SK-N-SH (cell line): ENCODE results near the gene CEP162. TPM values are rescaled to one million over a fixed set of nuclear protein-coding genes. Genes with fewer than 3 reads are reported as not detected.

Source experiments
- CTCF ChIA-PET: fragments of 300-600, 350-600 bp; formaldehyde crosslinking; extraction: SDS; loops from one replicate; lab custom pipeline; 2021; lab: Yijun Ruan, JAX
- POLR2A ChIA-PET: fragments of 350-600 bp; sonication (Branson Sonifier 250); formaldehyde crosslinking; extraction: SDS; loops from one replicate; lab custom pipeline; 2020; ENCODE audit warnings: antibody characterized with exemption, inconsistent platforms; lab: Yijun Ruan, JAX
- DNase-seq: peaks from one replicate; pipeline ENCODE4 v3.0.0; 2012
- H2AFZ ChIP-seq: fragments of 200-600 bp; sonication (generic); 2 replicates; pipeline ENCODE4 v1.8.1; 2016; ENCODE audit warnings: antibody characterized with exemption, mild to moderate bottlenecking, low read depth
- H3F3A ChIP-seq: fragments of 200-600 bp; sonication (generic); replicated peaks from 2 replicates; pipeline ENCODE3; 2016; ENCODE audit warnings: antibody characterized with exemption, mild to moderate bottlenecking; ENCODE audit not compliant: insufficient read depth
- H3K27ac ChIP-seq, 2 experiments: fragments of 200-500 bp in 1 of 2; fragments of 200-600 bp in 1 of 2; sonication (Bioruptor generic) in 1 of 2; sonication (generic), shearing (Covaris generic) in 1 of 2; 2 replicates each; pipeline versions ENCODE4 v1.5.1 to v1.6.1; 2014 to 2016; ENCODE audit warnings: low read depth in 2 of 2, inconsistent platforms in 1 of 2, low read length in 1 of 2, mild to moderate bottlenecking in 1 of 2, mixed read lengths in 1 of 2
- H3K27me3 ChIP-seq: fragments of 200-600 bp; sonication (generic), shearing (Covaris generic); 2 replicates; pipeline ENCODE4 v1.6.1; 2016; ENCODE audit warnings: mixed run types; ENCODE audit not compliant: insufficient read depth
- H3K36me3 ChIP-seq, 2 experiments: fragments of 200-500 bp in 1 of 2; fragments of 200-600 bp in 1 of 2; sonication (Bioruptor generic) in 1 of 2; sonication (generic) in 1 of 2; replicated peaks in 1 of 2; 2 replicates each; pipeline versions ENCODE3 to v1.5.1; 2014 to 2016; ENCODE audit warnings: low read length in 1 of 2, mild to moderate bottlenecking in 1 of 2; ENCODE audit not compliant: insufficient read depth in 2 of 2, control insufficient read depth in 1 of 2
- H3K4me1 ChIP-seq, 2 experiments: fragments of 200-500 bp in 1 of 2; fragments of 200-600 bp in 1 of 2; sonication (Bioruptor generic) in 1 of 2; sonication (generic), shearing (Covaris generic) in 1 of 2; 2 replicates each; pipeline versions ENCODE4 v1.5.1 to v1.6.1; 2014 to 2016; ENCODE audit warnings: low read depth in 1 of 2, low read length in 1 of 2, mixed run types in 1 of 2; ENCODE audit not compliant: insufficient read depth in 2 of 2, control insufficient read depth in 1 of 2
- H3K4me2 ChIP-seq: fragments of 200-600 bp; sonication (generic), shearing (Covaris generic); 2 replicates; pipeline ENCODE4 v1.6.1; 2017; ENCODE audit warnings: mixed run types
- H3K4me3 ChIP-seq, 2 experiments: fragments of 200-500 bp in 1 of 2; fragments of 200-600 bp in 1 of 2; sonication (Bioruptor generic) in 1 of 2; sonication (generic), shearing (Covaris generic) in 1 of 2; 2 replicates each; pipeline versions ENCODE4 v1.5.1 to v1.8.1; 2014 to 2016; ENCODE audit warnings: low read depth in 2 of 2, inconsistent platforms in 1 of 2, low read length in 1 of 2, mild to moderate bottlenecking in 1 of 2, mixed read lengths in 1 of 2, moderate library complexity in 1 of 2
- H3K79me2 ChIP-seq: fragments of 200-600 bp; sonication (generic); 2 replicates; pipeline ENCODE4 v1.8.1; 2017; ENCODE audit warnings: mild to moderate bottlenecking; ENCODE audit not compliant: insufficient read depth
- H3K9ac ChIP-seq: fragments of 200-600 bp; sonication (generic); 2 replicates; pipeline ENCODE4 v1.6.1; 2017; ENCODE audit warnings: mixed run types
- H3K9me2 ChIP-seq: fragments of 200-600 bp; sonication (generic); 2 replicates; pipeline ENCODE4 v1.6.1; 2017; ENCODE audit warnings: mixed run types
- H3K9me3 ChIP-seq: fragments of 200-600 bp; sonication (generic); 2 replicates; pipeline ENCODE4 v1.6.1; 2017; ENCODE audit warnings: mixed run types, mild to moderate bottlenecking, moderate library complexity
- H4K20me1 ChIP-seq: fragments of 200-600 bp; sonication (generic); 2 replicates; pipeline ENCODE4 v1.6.1; 2017; ENCODE audit warnings: mild to moderate bottlenecking, mixed run types; ENCODE audit not compliant: insufficient read depth
- ELF1 ChIP-seq: IDR thresholded peaks from 2 replicates; pipeline ENCODE4 v1.4.0; 2012
- EZH2phosphoT487 ChIP-seq: fragments of 200-600 bp; sonication (generic); IDR thresholded peaks from 2 replicates; pipeline ENCODE4 v1.6.1; 2017; ENCODE audit warnings: low read depth, mixed run types, mild to moderate bottlenecking, antibody characterized with exemption, moderate library complexity, borderline replicate concordance
- FOXM1 ChIP-seq: IDR thresholded peaks from 2 replicates; pipeline ENCODE4 v1.4.0; 2012; ENCODE audit warnings: low read depth, mild to moderate bottlenecking
- GABPA ChIP-seq: IDR thresholded peaks from 2 replicates; pipeline ENCODE4 v1.4.0; 2012; ENCODE audit warnings: low read depth, mild to moderate bottlenecking
- JUND ChIP-seq: IDR thresholded peaks from 2 replicates; pipeline ENCODE4 v1.4.0; 2012
- MEF2A ChIP-seq: IDR thresholded peaks from 2 replicates; pipeline ENCODE4 v1.4.0; 2012; ENCODE audit warnings: low read depth, borderline replicate concordance
- MXI1 ChIP-seq: IDR thresholded peaks from 2 replicates; pipeline ENCODE4 v1.6.1; 2012; ENCODE audit warnings: mild to moderate bottlenecking, low read depth, low read length, improper control_type of control experiment
- RCOR1 ChIP-seq: fragments of 150-350 bp; IDR thresholded peaks from 2 replicates; pipeline ENCODE4 v1.6.1; 2017; ENCODE audit warnings: antibody characterized with exemption, low read length
- RFX5 ChIP-seq: IDR thresholded peaks from 2 replicates; pipeline ENCODE4 v1.6.1; 2012; ENCODE audit warnings: mild to moderate bottlenecking, improper control_type of control experiment, low read length
- RXRA ChIP-seq: IDR thresholded peaks from 2 replicates; pipeline ENCODE4 v1.4.0; 2012; ENCODE audit warnings: low read depth, mild to moderate bottlenecking, borderline replicate concordance
- SMC3 ChIP-seq: IDR thresholded peaks from 2 replicates; pipeline ENCODE4 v1.6.1; 2012; ENCODE audit warnings: low read depth, low read length, improper control_type of control experiment
- TCF12 ChIP-seq: IDR thresholded peaks from 2 replicates; pipeline ENCODE4 v1.4.0; 2012
- TEAD4 ChIP-seq: IDR thresholded peaks from 2 replicates; pipeline ENCODE4 v1.4.0; 2012; ENCODE audit warnings: mild to moderate bottlenecking, borderline replicate concordance; ENCODE audit not compliant: insufficient read depth
- WGBS: methylation state at CpG from one replicate; pipeline ENCODE4 v1.1.6; 2017; ENCODE audit warnings: low lambda C conversion rate; 5-methylcytosine and 5-hydroxymethylcytosine counted together
- polyA plus RNA-seq, 3 experiments: library from polyadenylated mRNA; depleted of rRNA; stranded (reverse); fragments of >200 nt; gene quantifications; 2 replicates each; pipeline ENCODE4 v1.2.3, GENCODE V29; 2012
- TF ChIP-seq, protein P1 (sequence below): IDR thresholded peaks from 2 replicates; pipeline ENCODE4 v1.4.0; 2012; ENCODE audit warnings: low read depth, borderline replicate concordance
- TF ChIP-seq, protein P2 (sequence below): fragments of 200-600 bp; sonication (generic); IDR thresholded peaks from 2 replicates; pipeline ENCODE4 v1.6.1; 2017; ENCODE audit warnings: antibody characterized with exemption, mild to moderate bottlenecking, moderate library complexity
- TF ChIP-seq, protein P3 (sequence below): fragments of 150-350 bp; IDR thresholded peaks from 2 replicates; pipeline ENCODE4 v1.6.1; 2016; ENCODE audit warnings: mild to moderate bottlenecking, low read depth, low read length
- TF ChIP-seq, protein P4 (sequence below): IDR thresholded peaks from 2 replicates; pipeline ENCODE4; 2012
- TF ChIP-seq, protein P5 (sequence below): fragments of 150-350 bp; IDR thresholded peaks from 2 replicates; pipeline ENCODE4 v1.6.1; 2017; ENCODE audit warnings: antibody characterized with exemption, low read length, low read depth, borderline replicate concordance

Gene CEP162, protein sequence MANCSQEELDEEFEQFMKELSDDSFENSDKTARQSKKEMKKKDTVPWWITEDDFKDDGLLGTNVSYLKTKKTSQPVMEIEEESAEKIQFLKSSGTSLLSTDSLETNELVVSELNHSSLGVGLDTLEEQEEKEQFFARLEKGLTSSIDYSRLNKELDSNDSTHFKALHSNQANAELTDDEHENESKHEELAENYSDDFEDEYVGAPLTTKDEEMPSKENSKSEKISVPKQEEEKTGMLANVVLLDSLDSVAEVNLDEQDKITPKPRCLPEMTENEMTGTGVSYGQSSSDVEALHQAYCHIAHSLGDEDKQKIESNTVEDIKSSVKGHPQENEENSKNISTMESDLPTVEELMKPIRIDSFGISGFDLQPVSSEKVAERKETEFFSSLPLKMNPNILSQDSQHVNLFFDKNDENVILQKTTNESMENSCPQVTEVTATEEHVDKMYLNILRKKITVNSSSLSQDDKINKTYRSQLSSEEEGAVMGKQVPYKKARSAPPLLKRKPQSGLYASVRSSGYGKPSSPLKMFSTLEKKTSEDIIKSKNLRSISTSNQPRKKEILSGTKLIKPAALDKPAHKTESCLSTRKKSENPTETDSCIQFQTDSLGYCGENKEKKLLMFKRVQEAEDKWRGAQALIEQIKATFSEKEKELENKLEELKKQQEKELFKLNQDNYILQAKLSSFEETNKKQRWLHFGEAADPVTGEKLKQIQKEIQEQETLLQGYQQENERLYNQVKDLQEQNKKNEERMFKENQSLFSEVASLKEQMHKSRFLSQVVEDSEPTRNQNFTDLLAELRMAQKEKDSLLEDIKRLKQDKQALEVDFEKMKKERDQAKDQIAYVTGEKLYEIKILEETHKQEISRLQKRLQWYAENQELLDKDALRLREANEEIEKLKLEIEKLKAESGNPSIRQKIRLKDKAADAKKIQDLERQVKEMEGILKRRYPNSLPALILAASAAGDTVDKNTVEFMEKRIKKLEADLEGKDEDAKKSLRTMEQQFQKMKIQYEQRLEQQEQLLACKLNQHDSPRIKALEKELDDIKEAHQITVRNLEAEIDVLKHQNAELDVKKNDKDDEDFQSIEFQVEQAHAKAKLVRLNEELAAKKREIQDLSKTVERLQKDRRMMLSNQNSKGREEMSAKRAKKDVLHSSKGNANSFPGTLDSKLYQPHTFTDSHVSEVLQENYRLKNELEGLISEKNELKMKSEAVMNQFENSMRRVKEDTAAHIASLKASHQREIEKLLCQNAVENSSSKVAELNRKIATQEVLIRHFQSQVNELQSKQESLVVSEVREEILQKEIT (N-terminal part only)
- polyA plus RNA-seq (2012; rRNA removed), result 1.2 and 1.4 TPM in 2 replicates
- 1.6 and 2.1 TPM in 2 replicates for polyA plus RNA-seq (2012; cell fraction: cytosol; rRNA removed)
- polyA plus RNA-seq (2012; cell fraction: nucleus; rRNA removed), result 1.0 and 3.2 TPM in 2 replicates

DNA sequence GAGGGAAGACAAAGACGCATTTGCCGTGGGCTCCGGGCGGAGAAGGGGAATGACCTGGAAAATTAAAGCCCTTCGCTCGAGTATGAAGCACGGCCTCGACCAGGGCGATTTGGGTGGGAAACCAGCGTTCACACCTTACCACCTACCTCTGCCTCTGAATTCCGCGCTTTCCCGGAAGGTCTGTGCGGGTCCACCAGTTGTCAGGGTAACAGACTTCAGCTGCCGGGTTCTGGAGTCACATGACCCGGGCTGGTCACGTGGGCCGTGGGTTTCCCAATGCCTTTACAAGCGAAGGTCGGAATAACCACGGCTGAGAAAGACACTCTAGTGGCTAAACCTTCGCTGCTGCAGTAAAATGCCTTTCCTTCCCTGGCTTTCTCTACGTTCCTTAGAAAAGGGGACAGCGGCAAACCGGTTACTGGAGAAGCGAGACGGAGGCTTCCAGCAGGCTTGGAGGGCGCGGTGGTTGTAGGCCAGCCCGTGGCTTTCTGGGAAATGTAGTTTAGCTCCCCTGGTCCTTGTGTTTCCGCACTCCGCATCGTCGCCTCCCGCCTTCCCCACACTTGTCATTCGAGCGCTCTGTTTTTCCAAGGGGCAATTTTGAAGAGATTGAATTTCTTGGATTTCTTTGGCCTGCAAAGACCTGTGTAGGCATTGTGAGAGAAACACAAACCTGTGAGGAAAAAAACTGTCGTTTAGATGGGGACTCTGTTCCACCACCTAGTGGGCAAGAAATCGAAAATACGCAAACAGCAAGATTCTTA lies at the start of gene CEP162:
Gene CEP162, minus strand, starts transcription at position 210 of the 764 bp plus-strand sequence. CDS start 1,250 bp downstream, outside the sequence.
- Histone ChIP-seq H3K4me1 (peaks cover 6% of the 10 kb centered on the region in 2 experiments; a peak in 2 of 4 replicates), H3K9me3 (no peaks in the 10 kb centered on the region), H3K27ac (peak within 1 kb of the TSS; percentile 73 to 96), H3K9me2 (no peaks in the 10 kb centered on the region), H3F3A (no peaks in the 10 kb centered on the region), H3K36me3 (peaks cover 0 to 2% of the 10 kb centered on the region in 2 experiments), H2AFZ (peak within 1 kb of the TSS; percentile 89), H3K9ac (peak within 1 kb of the TSS; percentile 77), H3K79me2 (0 out of 2 replicates have a peak, but pooled peaks cover 9% of the 10 kb centered on the region), H3K27me3 (no peaks in the 10 kb centered on the region), H4K20me1 (no peaks in the 10 kb centered on the region), H3K4me3 (peak within 1 kb of the TSS; percentile 85 to 99), H3K4me2 (peak within 1 kb of the TSS; percentile 89)
- CTCF ChIA-PET, result interaction anchor here (0.6 to 3.3 kb wide), 26 partner anchors 12 to 1160 kb away, joined by 3 to 15 read pairs (median 4); partner anchors contain the start of genes CYB5R4 and DOP1A
- POLR2A ChIA-PET, result interaction anchor here (1.0 kb wide), 1 partner anchor 374 kb away, joined by 3 read pairs; the partner anchor contains the start of gene RIPPLY2
- under 1% methylated on average over 31 of the region's 40 CpGs for WGBS
- DNase-seq, result peak; percentile 85
- no peak; the same call in 1 of the 2 replicates for TF ChIP-seq TCF12
- no peak for TF ChIP-seq JUND
- no peak for TF ChIP-seq TEAD4
- TF ChIP-seq, protein P1, sequence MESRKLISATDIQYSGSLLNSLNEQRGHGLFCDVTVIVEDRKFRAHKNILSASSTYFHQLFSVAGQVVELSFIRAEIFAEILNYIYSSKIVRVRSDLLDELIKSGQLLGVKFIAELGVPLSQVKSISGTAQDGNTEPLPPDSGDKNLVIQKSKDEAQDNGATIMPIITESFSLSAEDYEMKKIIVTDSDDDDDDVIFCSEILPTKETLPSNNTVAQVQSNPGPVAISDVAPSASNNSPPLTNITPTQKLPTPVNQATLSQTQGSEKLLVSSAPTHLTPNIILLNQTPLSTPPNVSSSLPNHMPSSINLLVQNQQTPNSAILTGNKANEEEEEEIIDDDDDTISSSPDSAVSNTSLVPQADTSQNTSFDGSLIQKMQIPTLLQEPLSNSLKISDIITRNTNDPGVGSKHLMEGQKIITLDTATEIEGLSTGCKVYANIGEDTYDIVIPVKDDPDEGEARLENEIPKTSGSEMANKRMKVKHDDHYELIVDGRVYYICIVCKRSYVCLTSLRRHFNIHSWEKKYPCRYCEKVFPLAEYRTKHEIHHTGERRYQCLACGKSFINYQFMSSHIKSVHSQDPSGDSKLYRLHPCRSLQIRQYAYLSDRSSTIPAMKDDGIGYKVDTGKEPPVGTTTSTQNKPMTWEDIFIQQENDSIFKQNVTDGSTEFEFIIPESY, result no peak
- TF ChIP-seq EZH2phosphoT487, result no peak
- TF ChIP-seq MXI1, result peak; percentile 93
- TF ChIP-seq, protein P2, sequence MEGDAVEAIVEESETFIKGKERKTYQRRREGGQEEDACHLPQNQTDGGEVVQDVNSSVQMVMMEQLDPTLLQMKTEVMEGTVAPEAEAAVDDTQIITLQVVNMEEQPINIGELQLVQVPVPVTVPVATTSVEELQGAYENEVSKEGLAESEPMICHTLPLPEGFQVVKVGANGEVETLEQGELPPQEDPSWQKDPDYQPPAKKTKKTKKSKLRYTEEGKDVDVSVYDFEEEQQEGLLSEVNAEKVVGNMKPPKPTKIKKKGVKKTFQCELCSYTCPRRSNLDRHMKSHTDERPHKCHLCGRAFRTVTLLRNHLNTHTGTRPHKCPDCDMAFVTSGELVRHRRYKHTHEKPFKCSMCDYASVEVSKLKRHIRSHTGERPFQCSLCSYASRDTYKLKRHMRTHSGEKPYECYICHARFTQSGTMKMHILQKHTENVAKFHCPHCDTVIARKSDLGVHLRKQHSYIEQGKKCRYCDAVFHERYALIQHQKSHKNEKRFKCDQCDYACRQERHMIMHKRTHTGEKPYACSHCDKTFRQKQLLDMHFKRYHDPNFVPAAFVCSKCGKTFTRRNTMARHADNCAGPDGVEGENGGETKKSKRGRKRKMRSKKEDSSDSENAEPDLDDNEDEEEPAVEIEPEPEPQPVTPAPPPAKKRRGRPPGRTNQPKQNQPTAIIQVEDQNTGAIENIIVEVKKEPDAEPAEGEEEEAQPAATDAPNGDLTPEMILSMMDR, result peak; percentile 90
- TF ChIP-seq, protein P3, sequence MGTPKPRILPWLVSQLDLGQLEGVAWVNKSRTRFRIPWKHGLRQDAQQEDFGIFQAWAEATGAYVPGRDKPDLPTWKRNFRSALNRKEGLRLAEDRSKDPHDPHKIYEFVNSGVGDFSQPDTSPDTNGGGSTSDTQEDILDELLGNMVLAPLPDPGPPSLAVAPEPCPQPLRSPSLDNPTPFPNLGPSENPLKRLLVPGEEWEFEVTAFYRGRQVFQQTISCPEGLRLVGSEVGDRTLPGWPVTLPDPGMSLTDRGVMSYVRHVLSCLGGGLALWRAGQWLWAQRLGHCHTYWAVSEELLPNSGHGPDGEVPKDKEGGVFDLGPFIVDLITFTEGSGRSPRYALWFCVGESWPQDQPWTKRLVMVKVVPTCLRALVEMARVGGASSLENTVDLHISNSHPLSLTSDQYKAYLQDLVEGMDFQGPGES, result no peak
- TF ChIP-seq, protein P4, sequence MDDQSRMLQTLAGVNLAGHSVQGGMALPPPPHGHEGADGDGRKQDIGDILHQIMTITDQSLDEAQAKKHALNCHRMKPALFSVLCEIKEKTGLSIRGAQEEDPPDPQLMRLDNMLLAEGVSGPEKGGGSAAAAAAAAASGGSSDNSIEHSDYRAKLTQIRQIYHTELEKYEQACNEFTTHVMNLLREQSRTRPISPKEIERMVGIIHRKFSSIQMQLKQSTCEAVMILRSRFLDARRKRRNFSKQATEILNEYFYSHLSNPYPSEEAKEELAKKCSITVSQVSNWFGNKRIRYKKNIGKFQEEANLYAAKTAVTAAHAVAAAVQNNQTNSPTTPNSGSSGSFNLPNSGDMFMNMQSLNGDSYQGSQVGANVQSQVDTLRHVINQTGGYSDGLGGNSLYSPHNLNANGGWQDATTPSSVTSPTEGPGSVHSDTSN, result no peak
- TF ChIP-seq GABPA, result peak; percentile 46; the same call in 1 of the 2 replicates
- TF ChIP-seq RFX5, result no peak
- TF ChIP-seq ELF1, result peak; percentile 98
- no peak for TF ChIP-seq MEF2A
- TF ChIP-seq RXRA, result no peak
- TF ChIP-seq FOXM1, result no peak
- TF ChIP-seq, protein P5, sequence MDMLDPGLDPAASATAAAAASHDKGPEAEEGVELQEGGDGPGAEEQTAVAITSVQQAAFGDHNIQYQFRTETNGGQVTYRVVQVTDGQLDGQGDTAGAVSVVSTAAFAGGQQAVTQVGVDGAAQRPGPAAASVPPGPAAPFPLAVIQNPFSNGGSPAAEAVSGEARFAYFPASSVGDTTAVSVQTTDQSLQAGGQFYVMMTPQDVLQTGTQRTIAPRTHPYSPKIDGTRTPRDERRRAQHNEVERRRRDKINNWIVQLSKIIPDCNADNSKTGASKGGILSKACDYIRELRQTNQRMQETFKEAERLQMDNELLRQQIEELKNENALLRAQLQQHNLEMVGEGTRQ, result peak; percentile 98
- no peak for TF ChIP-seq RCOR1
- TF ChIP-seq SMC3, result peak; percentile 22; the same call in 1 of the 2 replicates
